Liver (tissue), 9 donors: Measurements from ENCODE around the gene AMACR. TPM values are rescaled to one million over a fixed set of nuclear protein-coding genes. Genes with fewer than 3 reads are reported as not detected.

Source experiments
- DNase-seq: peaks from one replicate; pipeline ENCODE4 v3.0.0-alpha.2; 2017; ENCODE audit warnings: low spot score
- H3K27ac ChIP-seq, 2 donors: one replicate each; pipeline ENCODE4 v1.7.0; 2013; ENCODE audit warnings: inconsistent platforms in 2 of 2, low read length in 2 of 2, control low read depth in 1 of 2, low read depth in 1 of 2, mild to moderate bottlenecking in 1 of 2
- H3K27me3 ChIP-seq, 4 donors: one replicate each; pipeline versions ENCODE4 v1.6.1 to v1.7.0; 2013; ENCODE audit warnings: low read length in 3 of 4, inconsistent platforms in 1 of 4, mild to moderate bottlenecking in 1 of 4, moderate library complexity in 1 of 4; ENCODE audit not compliant: control insufficient read depth in 4 of 4, insufficient read depth in 4 of 4
- H3K36me3 ChIP-seq, 4 donors: one replicate each; pipeline versions ENCODE4 v1.6.1 to v1.7.0; 2013; ENCODE audit warnings: low read length in 3 of 4, mild to moderate bottlenecking in 3 of 4, low read depth in 1 of 4, moderate library complexity in 1 of 4; ENCODE audit not compliant: control insufficient read depth in 4 of 4, insufficient read depth in 3 of 4
- H3K4me1 ChIP-seq, 4 donors: one replicate each; pipeline versions ENCODE4 v1.6.1 to v1.7.0; 2013; ENCODE audit warnings: low read length in 3 of 4, mild to moderate bottlenecking in 3 of 4, moderate library complexity in 1 of 4; ENCODE audit not compliant: control insufficient read depth in 4 of 4, insufficient read depth in 4 of 4
- H3K4me3 ChIP-seq, 3 donors: one replicate each; pipeline versions ENCODE4 v1.6.1 to v1.7.0; 2013; ENCODE audit warnings: low read length in 3 of 3, control low read depth in 1 of 3, low read depth in 1 of 3, mild to moderate bottlenecking in 1 of 3
- H3K9ac ChIP-seq, 2 donors: one replicate each; pipeline ENCODE4 v1.7.0; 2013; ENCODE audit warnings: low read length in 2 of 2, mild to moderate bottlenecking in 2 of 2, moderate library complexity in 2 of 2, control low read depth in 1 of 2, low read depth in 1 of 2
- H3K9me3 ChIP-seq, 4 donors: one replicate each; pipeline versions ENCODE4 v1.6.1 to v1.7.0; 2013; ENCODE audit warnings: low read length in 3 of 4; ENCODE audit not compliant: control insufficient read depth in 4 of 4
- EGR1 ChIP-seq, 2 donors: IDR thresholded peaks; 2 replicates each; pipeline ENCODE4 v1.6.1; 2016 to 2018; ENCODE audit warnings: antibody characterized with exemption in 2 of 2, low read depth in 2 of 2
- FOXA1 ChIP-seq: IDR thresholded peaks from 2 replicates; pipeline ENCODE4 v1.6.1; 2016; ENCODE audit warnings: antibody characterized with exemption
- FOXA2 ChIP-seq: IDR thresholded peaks from 2 replicates; pipeline ENCODE4 v1.6.1; 2016; ENCODE audit warnings: antibody characterized with exemption
- GABPA ChIP-seq, 2 donors: IDR thresholded peaks in 1 of 2; conservative IDR thresholded peaks in 1 of 2; 2 replicates each; pipeline ENCODE4 v1.6.1; 2016; ENCODE audit warnings: antibody characterized with exemption in 2 of 2, mild to moderate bottlenecking in 1 of 2, moderate library complexity in 1 of 2
- HNF4A ChIP-seq, 2 donors: conservative IDR thresholded peaks; 2 replicates each; pipeline ENCODE4 v1.6.1; 2016; ENCODE audit warnings: antibody characterized with exemption in 2 of 2, mild to moderate bottlenecking in 2 of 2
- HNF4G ChIP-seq: IDR thresholded peaks from 2 replicates; pipeline ENCODE4 v1.6.1; 2016; ENCODE audit warnings: antibody characterized with exemption
- JUND ChIP-seq, 2 donors: IDR thresholded peaks; 2 replicates each; pipeline ENCODE4 v1.6.1; 2016; ENCODE audit warnings: antibody characterized with exemption in 2 of 2
- NR2F2 ChIP-seq: IDR thresholded peaks from 2 replicates; pipeline ENCODE4 v1.6.1; 2016; ENCODE audit warnings: antibody characterized with exemption
- RAD21 ChIP-seq, 2 donors: IDR thresholded peaks; 2 replicates each; pipeline ENCODE4 v1.6.1; 2016; ENCODE audit warnings: antibody characterized with exemption in 2 of 2, mild to moderate bottlenecking in 2 of 2
- RXRA ChIP-seq, 2 donors: IDR thresholded peaks; 2 replicates each; pipeline ENCODE4 v1.6.1; 2017 to 2018; ENCODE audit warnings: antibody characterized with exemption in 2 of 2, mild to moderate bottlenecking in 1 of 2
- TAF1 ChIP-seq: conservative IDR thresholded peaks from 2 replicates; pipeline ENCODE4 v1.6.1; 2016; ENCODE audit warnings: antibody characterized with exemption, mild to moderate bottlenecking
- YY1 ChIP-seq: IDR thresholded peaks from 2 replicates; pipeline ENCODE4 v1.6.1; 2016; ENCODE audit warnings: antibody characterized with exemption, mild to moderate bottlenecking
- WGBS: extraction: QIAGEN DNeasy Blood & Tissue Kit; methylation state at CpG from one replicate; pipeline ENCODE4 v1.1.7; 2013; 5-methylcytosine and 5-hydroxymethylcytosine counted together
- polyA plus RNA-seq, 2 donors: library from polyadenylated mRNA; stranded (reverse) in 1 of 2; unstranded in 1 of 2; fragments of 200-250 nt in 1 of 2; fragments of >200 nt in 1 of 2; fragmentation: Nextera tagmentation in 1 of 2; extraction: Ambion mirVana in 1 of 2; gene quantifications; one replicate each; pipeline versions ENCODE4 v1.2.1 to v1.2.3, GENCODE V29; 2013 to 2015
- total RNA-seq, 2 donors: library from RNA; depleted of rRNA; stranded (reverse); fragments of >200 nt; gene quantifications; one replicate each; pipeline ENCODE4 v1.2.3, GENCODE V29; 2014
- TF ChIP-seq, protein P1 (sequence below): IDR thresholded peaks from 2 replicates; pipeline ENCODE4 v1.6.1; 2016; ENCODE audit warnings: antibody characterized with exemption, mild to moderate bottlenecking
- TF ChIP-seq, protein P2 (sequence below): IDR thresholded peaks from 2 replicates; pipeline ENCODE4 v1.6.1; 2016; ENCODE audit warnings: antibody characterized with exemption
- TF ChIP-seq, protein P3 (sequence below): IDR thresholded peaks from 2 replicates; pipeline ENCODE4 v1.6.1; 2016; ENCODE audit warnings: antibody characterized with exemption
- TF ChIP-seq, protein P4 (sequence below): fragments of 150-350 bp; IDR thresholded peaks from 2 replicates; pipeline ENCODE4 v1.5.1; 2017; ENCODE audit warnings: improper control_type of control experiment, low read depth, low read length; ENCODE audit not compliant: missing input control
- TF ChIP-seq, protein P5 (sequence below): IDR thresholded peaks from 2 replicates; pipeline ENCODE4 v1.6.1; 2016; ENCODE audit warnings: antibody characterized with exemption
- donor health status: healthy.
- donor health status: healthy.
- donor health status: healthy.
- donor health status: healthy.
- donor health status: healthy.

The AMACR gene
- total and polyA plus RNA-seq, 4 donors: 15.6 to 48.5 (median 31.7) TPM

DNA sequence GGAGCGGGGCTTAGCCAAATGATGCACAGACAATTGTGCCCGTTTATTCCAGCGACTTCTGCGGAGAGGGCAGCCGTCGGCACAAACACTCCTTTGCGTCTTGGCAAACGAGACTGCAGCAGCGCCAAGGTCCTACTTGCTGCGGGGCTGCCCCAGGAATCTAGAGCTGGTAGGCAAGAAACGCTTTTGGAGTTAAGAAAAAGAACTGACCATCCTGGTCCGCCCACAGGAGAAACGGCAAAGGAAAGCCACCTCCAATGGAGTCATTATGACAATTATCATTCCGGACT is 69.4 kb downstream of the AMACR start:
- WGBS: 17% methylated on average over 14 of the region's 14 CpGs
- H3K4me3 ChIP-seq: no peak overlapping the region
- no peak for DNase-seq
- H3K9ac ChIP-seq: no peak overlapping the region
- no peaks in the 10 kb centered on the region for H3K36me3 ChIP-seq
- TF ChIP-seq EGR1 (IDR thresholded peaks at IDR 0.05; ENCODE audit: low read depth in 2 of 2): no peak
- no peak for TF ChIP-seq JUND (IDR thresholded peaks at IDR 0.05)
- TF ChIP-seq GABPA (IDR thresholded peaks at IDR 0.05 in 1 of 2, conservative IDR thresholded peaks at IDR 0.05 in 1 of 2): no peak
- TF ChIP-seq, protein P1, sequence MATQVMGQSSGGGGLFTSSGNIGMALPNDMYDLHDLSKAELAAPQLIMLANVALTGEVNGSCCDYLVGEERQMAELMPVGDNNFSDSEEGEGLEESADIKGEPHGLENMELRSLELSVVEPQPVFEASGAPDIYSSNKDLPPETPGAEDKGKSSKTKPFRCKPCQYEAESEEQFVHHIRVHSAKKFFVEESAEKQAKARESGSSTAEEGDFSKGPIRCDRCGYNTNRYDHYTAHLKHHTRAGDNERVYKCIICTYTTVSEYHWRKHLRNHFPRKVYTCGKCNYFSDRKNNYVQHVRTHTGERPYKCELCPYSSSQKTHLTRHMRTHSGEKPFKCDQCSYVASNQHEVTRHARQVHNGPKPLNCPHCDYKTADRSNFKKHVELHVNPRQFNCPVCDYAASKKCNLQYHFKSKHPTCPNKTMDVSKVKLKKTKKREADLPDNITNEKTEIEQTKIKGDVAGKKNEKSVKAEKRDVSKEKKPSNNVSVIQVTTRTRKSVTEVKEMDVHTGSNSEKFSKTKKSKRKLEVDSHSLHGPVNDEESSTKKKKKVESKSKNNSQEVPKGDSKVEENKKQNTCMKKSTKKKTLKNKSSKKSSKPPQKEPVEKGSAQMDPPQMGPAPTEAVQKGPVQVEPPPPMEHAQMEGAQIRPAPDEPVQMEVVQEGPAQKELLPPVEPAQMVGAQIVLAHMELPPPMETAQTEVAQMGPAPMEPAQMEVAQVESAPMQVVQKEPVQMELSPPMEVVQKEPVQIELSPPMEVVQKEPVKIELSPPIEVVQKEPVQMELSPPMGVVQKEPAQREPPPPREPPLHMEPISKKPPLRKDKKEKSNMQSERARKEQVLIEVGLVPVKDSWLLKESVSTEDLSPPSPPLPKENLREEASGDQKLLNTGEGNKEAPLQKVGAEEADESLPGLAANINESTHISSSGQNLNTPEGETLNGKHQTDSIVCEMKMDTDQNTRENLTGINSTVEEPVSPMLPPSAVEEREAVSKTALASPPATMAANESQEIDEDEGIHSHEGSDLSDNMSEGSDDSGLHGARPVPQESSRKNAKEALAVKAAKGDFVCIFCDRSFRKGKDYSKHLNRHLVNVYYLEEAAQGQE: no peak
- TF ChIP-seq, protein P2, sequence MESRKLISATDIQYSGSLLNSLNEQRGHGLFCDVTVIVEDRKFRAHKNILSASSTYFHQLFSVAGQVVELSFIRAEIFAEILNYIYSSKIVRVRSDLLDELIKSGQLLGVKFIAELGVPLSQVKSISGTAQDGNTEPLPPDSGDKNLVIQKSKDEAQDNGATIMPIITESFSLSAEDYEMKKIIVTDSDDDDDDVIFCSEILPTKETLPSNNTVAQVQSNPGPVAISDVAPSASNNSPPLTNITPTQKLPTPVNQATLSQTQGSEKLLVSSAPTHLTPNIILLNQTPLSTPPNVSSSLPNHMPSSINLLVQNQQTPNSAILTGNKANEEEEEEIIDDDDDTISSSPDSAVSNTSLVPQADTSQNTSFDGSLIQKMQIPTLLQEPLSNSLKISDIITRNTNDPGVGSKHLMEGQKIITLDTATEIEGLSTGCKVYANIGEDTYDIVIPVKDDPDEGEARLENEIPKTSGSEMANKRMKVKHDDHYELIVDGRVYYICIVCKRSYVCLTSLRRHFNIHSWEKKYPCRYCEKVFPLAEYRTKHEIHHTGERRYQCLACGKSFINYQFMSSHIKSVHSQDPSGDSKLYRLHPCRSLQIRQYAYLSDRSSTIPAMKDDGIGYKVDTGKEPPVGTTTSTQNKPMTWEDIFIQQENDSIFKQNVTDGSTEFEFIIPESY: no peak
- TF ChIP-seq FOXA2: no peak
- TF ChIP-seq, protein P3, sequence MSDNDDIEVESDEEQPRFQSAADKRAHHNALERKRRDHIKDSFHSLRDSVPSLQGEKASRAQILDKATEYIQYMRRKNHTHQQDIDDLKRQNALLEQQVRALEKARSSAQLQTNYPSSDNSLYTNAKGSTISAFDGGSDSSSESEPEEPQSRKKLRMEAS: no peak
- TF ChIP-seq HNF4A (conservative IDR thresholded peaks at IDR 0.05): no peak
- TF ChIP-seq, protein P4, sequence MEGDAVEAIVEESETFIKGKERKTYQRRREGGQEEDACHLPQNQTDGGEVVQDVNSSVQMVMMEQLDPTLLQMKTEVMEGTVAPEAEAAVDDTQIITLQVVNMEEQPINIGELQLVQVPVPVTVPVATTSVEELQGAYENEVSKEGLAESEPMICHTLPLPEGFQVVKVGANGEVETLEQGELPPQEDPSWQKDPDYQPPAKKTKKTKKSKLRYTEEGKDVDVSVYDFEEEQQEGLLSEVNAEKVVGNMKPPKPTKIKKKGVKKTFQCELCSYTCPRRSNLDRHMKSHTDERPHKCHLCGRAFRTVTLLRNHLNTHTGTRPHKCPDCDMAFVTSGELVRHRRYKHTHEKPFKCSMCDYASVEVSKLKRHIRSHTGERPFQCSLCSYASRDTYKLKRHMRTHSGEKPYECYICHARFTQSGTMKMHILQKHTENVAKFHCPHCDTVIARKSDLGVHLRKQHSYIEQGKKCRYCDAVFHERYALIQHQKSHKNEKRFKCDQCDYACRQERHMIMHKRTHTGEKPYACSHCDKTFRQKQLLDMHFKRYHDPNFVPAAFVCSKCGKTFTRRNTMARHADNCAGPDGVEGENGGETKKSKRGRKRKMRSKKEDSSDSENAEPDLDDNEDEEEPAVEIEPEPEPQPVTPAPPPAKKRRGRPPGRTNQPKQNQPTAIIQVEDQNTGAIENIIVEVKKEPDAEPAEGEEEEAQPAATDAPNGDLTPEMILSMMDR: no peak
- no peak for TF ChIP-seq YY1
- TF ChIP-seq NR2F2: no peak
- no peak for TF ChIP-seq HNF4G
- TF ChIP-seq RAD21 (IDR thresholded peaks at IDR 0.05): no peak
- TF ChIP-seq, protein P5, sequence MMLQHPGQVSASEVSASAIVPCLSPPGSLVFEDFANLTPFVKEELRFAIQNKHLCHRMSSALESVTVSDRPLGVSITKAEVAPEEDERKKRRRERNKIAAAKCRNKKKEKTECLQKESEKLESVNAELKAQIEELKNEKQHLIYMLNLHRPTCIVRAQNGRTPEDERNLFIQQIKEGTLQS: no peak
- TF ChIP-seq TAF1: no peak
- no peak for TF ChIP-seq FOXA1
- TF ChIP-seq RXRA (IDR thresholded peaks at IDR 0.05): no peak
- peaks cover 3 to 13% (median 10%) of the 10 kb centered on the region in 4 donors for H3K27me3 ChIP-seq
- peaks cover 5 to 17% (median 11%) of the 10 kb centered on the region in 4 donors for H3K4me1 ChIP-seq
- H3K27ac ChIP-seq: no peak overlapping the region
- H3K9me3 ChIP-seq: no peaks in the 10 kb centered on the region
